OCI-LY7 (cell line): ENCODE measurements around the gene INSIG2. TPM values are rescaled to one million over a fixed set of nuclear protein-coding genes. Genes with fewer than 3 reads are reported as not detected.

Source experiments
- BruUV-seq: library from RNA; stranded (reverse); fragments of 400-500 nt; replicated peaks from 2 replicates; lab custom pipeline; 2021; lab: Mats Ljungman, UMichigan
- CTCF ChIA-PET: fragments of 300-600 bp; sonication (Branson Sonifier 250); formaldehyde crosslinking; loops from one replicate; lab custom pipeline; 2022; ENCODE audit warnings: antibody characterized with exemption; ENCODE audit not compliant: unreplicated experiment; lab: Charles Lee
- POLR2A ChIA-PET: fragments of 300-600 bp; sonication (Branson Sonifier 250); formaldehyde crosslinking; loops from one replicate; lab custom pipeline; 2022; ENCODE audit warnings: antibody characterized with exemption; lab: Charles Lee
- DNase-seq: peaks from one replicate; pipeline ENCODE4 v3.0.0-alpha.2; 2015; ENCODE audit warnings: low spot score
- H2AFZ ChIP-seq: fragments of 200-600 bp; sonication (generic), shearing (Covaris generic); 2 replicates; pipeline ENCODE4 v1.6.1; 2014; ENCODE audit warnings: mild to moderate bottlenecking, antibody characterized with exemption, low read length, moderate library complexity
- H3K27ac ChIP-seq: fragments of 200-600 bp; sonication (generic); 2 replicates; pipeline ENCODE4 v1.5.1; 2014; ENCODE audit warnings: mixed run types, low read depth, mild to moderate bottlenecking, moderate library complexity, low read length, inconsistent platforms; ENCODE audit not compliant: poor library complexity, severe bottlenecking
- H3K36me3 ChIP-seq: fragments of 200-600 bp; sonication (generic); 2 replicates; pipeline ENCODE4 v1.6.1; 2014; ENCODE audit warnings: mild to moderate bottlenecking, antibody characterized with exemption, low read length, moderate library complexity, mixed read lengths; ENCODE audit not compliant: insufficient read depth
- H3K4me1 ChIP-seq: fragments of 200-600 bp; sonication (generic); 2 replicates; pipeline ENCODE4 v1.5.1; 2014; ENCODE audit warnings: mild to moderate bottlenecking, low read length; ENCODE audit not compliant: insufficient read depth, poor library complexity, severe bottlenecking
- H3K4me2 ChIP-seq: fragments of 200-600 bp; sonication (generic); 2 replicates; pipeline ENCODE4 v1.6.1; 2014; ENCODE audit warnings: mild to moderate bottlenecking, low read length
- H3K4me3 ChIP-seq: fragments of 200-600 bp; sonication (generic); 2 replicates; pipeline ENCODE4 v1.5.1; 2014; ENCODE audit warnings: mild to moderate bottlenecking, low read depth, low read length; ENCODE audit not compliant: poor library complexity, severe bottlenecking
- H3K79me2 ChIP-seq: fragments of 200-600 bp; sonication (generic); 2 replicates; pipeline ENCODE4 v1.6.1; 2016; ENCODE audit warnings: low read depth, mild to moderate bottlenecking, low read length, moderate library complexity, mixed read lengths; ENCODE audit not compliant: insufficient read depth
- H3K9me2 ChIP-seq: fragments of 200-600 bp; sonication (generic); 2 replicates; pipeline ENCODE4 v1.6.1; 2016; ENCODE audit warnings: mild to moderate bottlenecking, low read length, mixed read lengths; ENCODE audit not compliant: insufficient read depth
- H3K9me3 ChIP-seq: fragments of 200-600 bp; sonication (generic); 2 replicates; pipeline ENCODE4 v1.6.1; 2014; ENCODE audit warnings: mild to moderate bottlenecking, mixed run types, low read length, mixed read lengths
- H4K20me1 ChIP-seq: fragments of 200-600 bp; sonication (generic); 2 replicates; pipeline ENCODE4 v1.6.1; 2014; ENCODE audit warnings: mild to moderate bottlenecking, antibody characterized with exemption, low read length, moderate library complexity, mixed read lengths; ENCODE audit not compliant: insufficient read depth
- EZH2phosphoT487 ChIP-seq: fragments of 200-600 bp; sonication (generic); IDR thresholded peaks from 2 replicates; pipeline ENCODE4 v1.6.1; 2018; ENCODE audit warnings: low read depth, borderline replicate concordance, mild to moderate bottlenecking, mixed run types, antibody characterized with exemption, low read length, moderate library complexity, mixed read lengths
- intact Hi-C: fragments of 100-400 bp; cut with micrococcal nuclease; formaldehyde crosslinking; loops from one replicate; pipeline ENCODE4 v1.10.0; 2022; ENCODE audit not compliant: unreplicated experiment
- total RNA-seq, 2 experiments: library from RNA; depleted of rRNA in 1 of 2; stranded (reverse); fragments of >200 nt in 1 of 2; shearing (Covaris generic) in 1 of 2; gene quantifications; 2 replicates each; pipeline ENCODE4 v1.2.3, GENCODE V29; 2014 to 2022
- TF ChIP-seq, protein P1 (sequence below): fragments of 200-600 bp; sonication (generic); conservative IDR thresholded peaks from 2 replicates; pipeline ENCODE4 v1.5.1; 2014; ENCODE audit warnings: mild to moderate bottlenecking, antibody characterized with exemption, low read length, moderate library complexity, mixed read lengths

The INSIG2 gene
- total RNA-seq, 2 experiments from 2014 or later, result 5.9 to 21.2 TPM

- no TSS peak for BruUV-seq
These were observed 10.5 kb upstream of the INSIG2 start for GRCh38 chr2:118077636-118078247.

GRCh38 chr2:118078734-118079133, 9.5 kb upstream of the INSIG2 start:
- no peaks in the 10 kb centered on the region for H3K9me3 ChIP-seq
- H3K27ac ChIP-seq, result no peak overlapping the region
- no peaks in the 10 kb centered on the region for H3K4me1 ChIP-seq
- no peak overlapping the region for H2AFZ ChIP-seq
- H3K4me3 ChIP-seq, result no peak overlapping the region
- POLR2A ChIA-PET, result interaction anchor here (0.5 to 1.6 kb wide), 3 partner anchors 9 to 352 kb away, joined by 3 to 7 read pairs (median 4); partner anchors contain the start of gene INSIG2
- no TSS peak for BruUV-seq
- DNase-seq, result no peak
- TF ChIP-seq EZH2phosphoT487, result no peak
- TF ChIP-seq, protein P1, sequence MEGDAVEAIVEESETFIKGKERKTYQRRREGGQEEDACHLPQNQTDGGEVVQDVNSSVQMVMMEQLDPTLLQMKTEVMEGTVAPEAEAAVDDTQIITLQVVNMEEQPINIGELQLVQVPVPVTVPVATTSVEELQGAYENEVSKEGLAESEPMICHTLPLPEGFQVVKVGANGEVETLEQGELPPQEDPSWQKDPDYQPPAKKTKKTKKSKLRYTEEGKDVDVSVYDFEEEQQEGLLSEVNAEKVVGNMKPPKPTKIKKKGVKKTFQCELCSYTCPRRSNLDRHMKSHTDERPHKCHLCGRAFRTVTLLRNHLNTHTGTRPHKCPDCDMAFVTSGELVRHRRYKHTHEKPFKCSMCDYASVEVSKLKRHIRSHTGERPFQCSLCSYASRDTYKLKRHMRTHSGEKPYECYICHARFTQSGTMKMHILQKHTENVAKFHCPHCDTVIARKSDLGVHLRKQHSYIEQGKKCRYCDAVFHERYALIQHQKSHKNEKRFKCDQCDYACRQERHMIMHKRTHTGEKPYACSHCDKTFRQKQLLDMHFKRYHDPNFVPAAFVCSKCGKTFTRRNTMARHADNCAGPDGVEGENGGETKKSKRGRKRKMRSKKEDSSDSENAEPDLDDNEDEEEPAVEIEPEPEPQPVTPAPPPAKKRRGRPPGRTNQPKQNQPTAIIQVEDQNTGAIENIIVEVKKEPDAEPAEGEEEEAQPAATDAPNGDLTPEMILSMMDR, result no peak
- H3K4me2 ChIP-seq, result no peak overlapping the region
- CTCF ChIA-PET, result no interaction called here
- intact Hi-C loops, result no loop called here
- H3K36me3 ChIP-seq, result no peaks in the 10 kb centered on the region
- H3K9me2 ChIP-seq, result no peaks in the 10 kb centered on the region
- no peaks in the 10 kb centered on the region for H4K20me1 ChIP-seq
- H3K79me2 ChIP-seq, result no peaks in the 10 kb centered on the region

More at GRCh38 chr2:118077636-118078247, 10.5 kb upstream of the INSIG2 start:
- Histone ChIP-seq H3K4me1 (no peaks in the 10 kb centered on the region), H3K4me3 (no peak overlapping the region), H4K20me1 (no peaks in the 10 kb centered on the region), H3K36me3 (no peaks in the 10 kb centered on the region), H2AFZ (no peak overlapping the region), H3K9me2 (no peaks in the 10 kb centered on the region), H3K79me2 (no peaks in the 10 kb centered on the region), H3K27ac (no peak overlapping the region), H3K9me3 (no peaks in the 10 kb centered on the region), H3K4me2 (no peak overlapping the region)
- ChIA-PET CTCF (no interaction called here), POLR2A (interaction anchor here (0.5 to 1.6 kb wide), 4 partner anchors 10 to 675 kb away, joined by 3 to 7 read pairs (median 4); partner anchors contain the start of gene INSIG2)
- intact Hi-C loops, result no loop called here
- DNase-seq, result no peak
- TF ChIP-seq EZH2phosphoT487, result no peak
- TF ChIP-seq, protein P1, result no peak

GRCh38 chr2:118084491-118085089, 3.7 kb upstream of the INSIG2 start:
- no TSS peak for BruUV-seq
- Histone ChIP-seq H3K9me2 (no peaks in the 10 kb centered on the region), H3K36me3 (no peaks in the 10 kb centered on the region), H3K27ac (no peak overlapping the region), H4K20me1 (peaks cover under 1% of the 10 kb centered on the region; the same call in 1 of the 2 replicates), H2AFZ (no peak overlapping the region), H3K4me1 (peaks cover 8% of the 10 kb centered on the region), H3K4me3 (no peak overlapping the region), H3K4me2 (no peak overlapping the region), H3K79me2 (peaks cover 12% of the 10 kb centered on the region; the same call in 1 of the 2 replicates), H3K9me3 (no peaks in the 10 kb centered on the region)
- TF ChIP-seq, protein P1, result no peak
- no peak for TF ChIP-seq EZH2phosphoT487
- intact Hi-C loops, result no loop called here
- ChIA-PET POLR2A (interaction anchor here (1.2 to 2.1 kb wide), 2 partner anchors 16 to 48 kb away, joined by 3 to 5 read pairs; no protein-coding TSS in a partner anchor), CTCF (no interaction called here)
- no peak for DNase-seq
